NCI-H226 (cell line): Measurements from ENCODE around the gene ZFP91.
"Not testable (repeated sequence)": the region's sequence is repeated elsewhere in the genome, so short reads cannot be mapped to it uniquely, and the experiment has no call there.

Experiments
- DNase-seq: peaks from one replicate; pipeline ENCODE4 v3.0.0-alpha.2; 2015

The ZFP91 gene

GRCh38 chr11:58578635-58579191, at the start of gene ZFP91:
Gene ZFP91 (plus strand): TSS chr11:58579063. CDS start chr11:58579282, 219 bp downstream.
- peak; percentile 97 for DNase-seq

- DNase-seq = no peak
Observed at GRCh38 chr11:58530236-58530635, 48.6 kb upstream of the ZFP91 start.

GRCh38 chr11:58531865-58532341, 47.0 kb upstream of the ZFP91 start:
- DNase-seq = no peak

- DNase-seq = no peak
Observed at GRCh38 chr11:58546841-58547240, 32.0 kb upstream of the ZFP91 start.

GRCh38 chr11:58549644-58550043, 29.2 kb upstream of the ZFP91 start:
- no peak for DNase-seq

GRCh38 chr11:58560842-58561241, 18.0 kb upstream of the ZFP91 start:
- DNase-seq = no peak

- DNase-seq = no peak
Observed at GRCh38 chr11:58561394-58562098, 17.3 kb upstream of the ZFP91 start.

- DNase-seq = no peak
Observed at GRCh38 chr11:58562375-58562800, 16.5 kb upstream of the ZFP91 start.

GRCh38 chr11:58564231-58564630, 14.6 kb upstream of the ZFP91 start:
- DNase-seq = no peak

GRCh38 chr11:58567889-58568512, 10.9 kb upstream of the ZFP91 start:
- peak; percentile 47 for DNase-seq

GRCh38 chr11:58572906-58573305, 6.0 kb upstream of the ZFP91 start:
- not testable (repeated sequence) for DNase-seq

- peak; percentile 81 for DNase-seq
Observed at GRCh38 chr11:58573451-58574104, 5.3 kb upstream of the ZFP91 start.

GRCh38 chr11:58574881-58575280, 4.0 kb upstream of the ZFP91 start:
- peak; percentile 12 for DNase-seq

- DNase-seq = no peak
Observed at GRCh38 chr11:58575377-58576020, 3.4 kb upstream of the ZFP91 start, which contains the start of gene LPXN. Gene LPXN (minus strand): TSS chr11:58575856. CDS start chr11:58575772, 84 bp downstream.

GRCh38 chr11:58576887-58577471, 1.9 kb upstream of the ZFP91 start:
- DNase-seq = peak; percentile 29

GRCh38 chr11:58577555-58578135, 1.2 kb upstream of the ZFP91 start:
- DNase-seq = peak; percentile 70

- DNase-seq = peak; percentile 99
Observed at GRCh38 chr11:58578136-58578634, 678 bp upstream of the ZFP91 start.

- DNase-seq = peak; percentile 84
Observed at GRCh38 chr11:58579192-58580129, 598 bp downstream of the ZFP91 start.

- DNase-seq = no peak
Observed at GRCh38 chr11:58580311-58580710, 1.4 kb downstream of the ZFP91 start.

GRCh38 chr11:58582437-58582836, 3.6 kb downstream of the ZFP91 start:
- no peak for DNase-seq

- DNase-seq = no peak
Observed at GRCh38 chr11:58586998-58587397, 8.1 kb downstream of the ZFP91 start.
